Measurements from ENCODE around the gene SBNO2.
"Not testable (repeated sequence)": the region's sequence is repeated elsewhere in the genome, so short reads cannot be mapped to it uniquely, and the experiment has no call there.

Gene SBNO2

DNA sequence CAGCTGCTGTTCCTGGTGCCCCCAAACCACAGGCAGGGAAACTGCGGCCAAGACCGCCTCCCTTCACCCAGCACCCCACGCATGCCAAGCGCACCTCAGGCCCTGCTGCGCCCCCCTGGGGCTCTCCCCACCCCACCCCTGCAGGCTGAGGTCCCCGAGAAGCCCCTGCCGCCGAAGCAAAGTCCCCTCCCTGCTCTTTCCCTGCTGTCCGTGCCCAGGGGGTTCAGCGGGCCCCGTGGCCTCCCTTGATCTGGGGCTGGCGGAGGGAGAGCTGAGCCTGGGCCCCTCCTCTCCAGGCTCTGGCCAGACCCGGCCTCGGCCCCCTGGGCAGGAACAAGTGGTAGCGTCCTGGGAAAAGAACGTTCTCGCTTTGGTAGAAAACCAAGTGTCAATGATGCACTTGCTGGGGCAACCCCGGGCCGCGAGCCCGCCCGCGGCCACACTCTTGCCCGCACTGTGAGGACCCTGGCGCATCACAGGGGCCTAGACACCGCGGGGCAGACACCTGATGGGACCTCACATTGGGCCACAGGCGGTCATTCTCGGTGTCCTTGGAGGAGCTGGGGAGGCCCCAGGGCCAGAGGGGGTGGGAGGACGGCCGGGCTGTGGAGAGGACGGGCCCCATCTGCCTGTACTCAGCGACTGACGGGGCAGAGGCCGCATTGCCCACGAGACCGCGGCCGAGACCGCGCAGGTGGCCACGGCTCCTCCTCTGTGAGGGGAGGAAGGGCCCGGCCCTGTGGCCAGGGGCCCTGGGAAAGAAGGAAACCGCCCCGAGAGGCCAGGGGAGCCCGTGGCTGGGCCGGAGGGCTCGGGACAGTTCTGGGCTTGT, 41.3 kb downstream of the SBNO2 start:
- DNase-seq = no peak

- no peak for DNase-seq
Measured at GRCh38 chr19:1131718-1132551, 42.1 kb downstream of the SBNO2 start.

DNA sequence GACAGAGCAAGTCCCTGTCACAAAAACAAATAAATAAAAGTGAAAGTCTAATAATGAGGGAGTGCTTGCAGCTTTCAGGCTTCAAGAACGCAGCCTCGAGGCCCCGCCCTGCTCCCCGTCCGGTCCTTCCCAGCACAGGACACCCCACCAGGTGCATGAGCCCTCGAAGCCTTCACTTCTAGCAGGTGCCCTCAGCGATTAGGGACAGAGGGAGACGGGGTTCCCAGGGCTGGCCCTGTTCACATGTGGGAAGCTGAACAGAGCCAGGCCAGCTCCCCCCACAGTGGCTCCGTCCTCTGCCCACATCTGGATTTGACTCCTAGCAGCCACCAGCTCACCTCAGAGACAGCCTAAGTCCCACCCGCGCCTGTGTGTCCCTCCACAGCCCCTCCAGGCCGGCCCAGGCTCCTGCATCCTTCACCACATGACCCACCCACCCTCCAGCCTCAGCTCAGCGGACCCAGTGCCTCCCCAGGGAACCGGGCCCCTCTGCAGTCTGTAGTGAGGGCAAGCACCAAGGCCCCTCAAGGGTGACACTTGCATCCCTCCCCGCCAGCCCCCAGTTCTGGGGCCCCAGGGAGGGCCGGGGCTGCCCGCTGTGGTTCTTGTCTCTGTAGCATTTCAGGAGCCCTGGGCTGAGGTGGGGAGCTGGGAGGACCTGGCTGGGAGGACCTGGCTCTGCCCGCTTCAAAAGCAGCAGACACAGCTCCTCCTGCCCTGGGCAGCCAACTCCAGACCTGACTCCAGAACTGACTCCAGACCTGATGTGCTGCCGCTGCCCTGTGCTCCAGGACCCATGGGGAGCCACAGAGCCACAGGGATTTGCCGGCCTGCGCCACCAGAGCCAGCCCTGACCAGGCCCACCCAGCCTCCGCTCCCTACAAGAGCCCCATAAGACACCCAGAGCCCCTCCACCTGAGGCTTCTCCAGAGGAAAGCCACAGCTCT, 43.0 kb downstream of the SBNO2 start:
- no peak for DNase-seq

GRCh38 chr19:1129535-1129934, 44.5 kb downstream of the SBNO2 start:
- DNase-seq = no peak

DNA sequence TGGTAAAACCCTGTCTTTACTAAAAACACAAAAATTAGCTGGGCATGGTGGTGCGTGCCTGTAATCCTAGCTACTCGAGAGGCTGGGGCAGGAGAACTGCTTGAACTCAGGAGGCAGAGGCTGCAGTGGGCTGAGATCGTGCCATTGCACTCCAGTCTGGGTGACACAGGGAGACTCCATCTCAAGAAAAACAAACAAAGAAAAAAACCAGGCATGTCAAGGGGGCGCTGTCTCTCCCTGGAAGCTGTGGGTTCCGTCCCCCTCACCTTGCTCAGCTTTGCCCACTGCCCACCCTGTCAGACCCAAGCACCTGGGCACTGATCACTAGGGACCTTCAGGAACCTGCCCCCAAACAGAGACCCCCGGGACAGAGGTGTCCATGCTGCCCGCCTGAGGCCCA, 45.0 kb downstream of the SBNO2 start:
- not testable (repeated sequence) for DNase-seq

- DNase-seq = no peak
Measured at GRCh38 chr19:1128106-1128505, 46.0 kb downstream of the SBNO2 start.

GRCh38 chr19:1126984-1127760, 46.9 kb downstream of the SBNO2 start:
- DNase-seq = no peak

DNA sequence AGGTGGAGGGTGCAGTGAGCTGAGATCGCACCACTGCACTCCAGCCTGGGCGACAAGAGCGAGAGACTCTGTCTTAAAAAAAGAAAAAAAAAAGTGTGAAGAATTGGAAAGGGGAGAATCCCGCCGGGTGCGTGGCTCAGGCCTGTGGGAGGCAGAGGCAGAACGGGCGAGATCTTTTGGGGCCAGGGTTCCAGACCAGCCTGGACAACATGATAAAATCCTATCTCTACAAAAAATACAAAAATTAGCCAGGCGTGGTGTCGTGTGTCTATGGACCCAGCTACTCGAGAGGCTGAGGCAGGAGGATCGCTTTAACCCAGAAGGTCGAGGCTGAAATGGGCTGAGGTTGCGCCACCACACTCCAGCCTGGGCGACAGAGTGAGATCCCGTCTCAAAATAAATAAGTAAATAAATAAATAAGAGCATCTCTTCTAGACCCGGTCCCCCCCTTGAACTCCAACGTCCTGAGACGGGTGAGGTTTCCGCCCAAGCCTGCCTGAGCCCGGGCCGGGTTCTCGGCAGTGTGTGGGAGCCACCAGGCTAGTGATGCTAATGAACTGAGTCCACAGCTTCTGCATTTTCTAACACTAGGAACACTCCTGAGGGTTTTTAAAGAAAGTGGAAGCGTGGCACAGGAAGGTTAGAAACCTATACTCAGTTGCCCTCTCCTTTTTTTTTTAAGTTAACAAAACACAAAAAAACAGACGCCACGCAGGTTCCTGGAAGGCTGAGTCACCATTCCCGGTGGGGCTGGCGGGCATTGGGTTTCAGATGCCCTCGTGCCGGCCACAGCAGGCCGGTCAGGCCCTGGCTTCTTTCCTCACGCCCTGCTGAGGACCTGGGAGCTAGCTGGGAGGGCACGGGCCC, 48.2 kb downstream of the SBNO2 start:
- DNase-seq = no peak

DNA sequence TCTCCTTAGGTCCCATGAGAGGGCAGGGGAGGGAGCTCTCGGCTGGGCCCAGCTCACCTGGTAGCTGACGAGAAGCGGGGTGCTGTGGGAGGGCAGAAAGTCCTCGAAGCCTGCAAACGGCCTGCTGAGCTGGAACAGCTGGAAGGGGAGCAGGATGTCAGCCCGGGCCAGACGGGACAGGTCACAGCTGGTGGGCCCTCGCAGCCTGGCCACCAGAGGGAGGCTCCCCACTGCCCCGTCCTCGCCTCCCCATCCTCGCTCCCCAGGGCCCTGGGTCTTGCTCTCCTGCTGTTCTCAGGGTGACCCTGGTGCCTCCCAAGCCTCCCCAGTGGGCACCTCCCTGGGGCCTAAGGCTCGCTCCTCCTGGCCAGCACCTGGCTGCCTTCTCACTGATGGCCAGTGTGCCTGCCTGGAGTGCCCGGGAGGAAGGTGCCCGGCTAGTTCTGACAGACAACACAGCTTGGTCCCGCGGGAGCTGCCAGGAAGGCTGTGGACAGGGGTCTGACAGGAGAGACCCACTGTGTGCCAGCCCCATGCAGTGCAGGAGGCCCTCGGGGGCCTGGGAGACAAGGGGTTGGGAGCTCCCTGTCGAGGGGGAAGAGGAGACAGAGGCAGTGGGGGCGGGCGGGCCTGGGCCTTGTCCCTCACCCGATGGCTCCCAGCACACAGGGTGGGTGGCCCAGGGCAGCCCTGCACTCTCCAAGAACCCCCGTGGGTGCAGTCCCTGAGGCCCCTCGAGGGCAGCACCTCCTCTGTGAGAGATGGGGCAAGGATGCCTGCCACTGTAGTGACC, 50.0 kb downstream of the SBNO2 start:
- DNase-seq = no peak

GRCh38 chr19:1123381-1123780, 50.7 kb downstream of the SBNO2 start:
- no peak for DNase-seq

DNA sequence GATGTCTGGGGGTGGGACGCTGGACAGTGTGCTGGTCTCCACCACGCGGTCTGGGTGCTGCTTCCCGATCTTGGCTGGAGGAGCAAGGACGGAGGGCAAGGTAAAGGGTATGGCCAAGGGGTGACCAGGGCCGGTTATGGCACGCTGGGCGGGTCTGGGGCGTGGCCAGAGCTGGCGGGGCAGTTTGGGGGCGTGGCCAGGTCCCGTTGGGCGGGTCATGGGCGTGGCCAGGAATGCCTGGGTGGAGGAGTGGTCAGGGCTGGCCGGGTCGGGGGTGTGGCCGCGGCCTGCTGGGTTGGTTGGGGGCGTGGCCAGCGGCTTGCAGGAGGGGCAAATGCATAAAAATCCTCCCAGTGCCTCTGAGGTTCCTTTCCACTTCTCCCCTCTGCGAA, 51.1 kb downstream of the SBNO2 start:
- DNase-seq = no peak

DNA sequence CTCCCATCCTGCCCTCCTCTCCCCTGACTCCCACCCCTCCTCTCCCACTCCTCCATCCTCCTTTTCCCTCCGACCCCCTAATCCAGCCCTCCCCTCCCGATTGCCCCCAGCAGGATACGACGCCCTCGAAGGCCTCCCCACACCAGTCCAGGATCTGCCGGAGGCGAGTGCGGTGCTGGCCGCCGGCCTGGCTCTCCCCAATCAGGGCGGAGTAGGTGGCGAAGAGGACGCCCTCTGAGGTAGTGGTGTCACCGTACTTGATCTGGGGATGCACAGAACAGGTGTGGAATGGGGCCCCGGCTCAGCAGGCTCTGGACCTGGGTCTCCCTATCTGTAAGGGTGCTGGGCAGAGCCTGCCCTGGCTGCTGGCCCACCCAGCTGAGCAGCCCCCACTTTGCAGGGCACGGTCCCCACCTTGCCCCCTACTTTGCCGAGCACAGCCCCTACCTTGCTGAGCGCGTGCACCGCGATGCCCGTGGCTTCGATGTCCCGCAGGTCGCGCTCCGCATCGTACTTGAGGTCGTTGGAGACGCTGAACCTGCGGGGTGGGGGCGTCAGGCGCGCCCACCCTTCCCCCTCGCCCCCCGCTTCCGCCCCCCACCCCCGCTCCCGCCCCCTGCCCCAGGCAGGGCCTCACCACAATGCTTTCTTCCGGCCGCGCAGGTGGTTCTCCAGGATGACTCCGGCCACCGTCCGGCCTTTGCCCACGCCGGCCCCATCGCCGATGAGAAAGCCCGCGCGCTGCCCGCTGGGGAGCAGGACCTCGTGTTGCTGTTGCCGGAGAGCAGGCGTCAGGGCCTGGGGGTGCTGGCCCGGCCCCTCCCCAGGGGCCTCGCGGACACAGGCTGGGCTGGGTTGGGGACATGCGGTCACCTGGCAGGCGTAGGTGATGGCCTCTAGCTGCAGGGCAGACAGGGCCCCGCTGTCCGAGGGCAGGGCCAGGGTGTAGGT, 51.8 kb downstream of the SBNO2 start:
- no peak for DNase-seq

DNA sequence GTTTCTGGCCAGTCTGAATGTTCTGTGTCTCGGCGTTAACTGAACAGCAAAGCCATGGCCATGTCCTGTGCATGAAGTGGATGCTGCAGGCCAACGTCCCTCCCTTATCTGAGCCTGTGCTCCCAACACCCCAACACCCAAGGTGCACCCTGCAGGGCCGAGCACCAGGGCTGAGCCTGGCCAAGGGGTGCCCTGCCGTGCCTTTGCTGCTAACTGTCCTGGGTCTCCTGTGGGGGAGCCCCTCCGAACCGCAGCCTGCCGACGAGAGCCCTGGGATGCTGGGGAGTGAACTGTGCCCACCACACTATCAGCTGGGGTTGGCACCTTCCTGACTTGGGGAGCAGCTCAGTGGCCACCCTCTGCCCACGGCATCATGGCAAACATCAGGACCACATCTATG, 52.7 kb downstream of the SBNO2 start:
- no peak for DNase-seq

DNA sequence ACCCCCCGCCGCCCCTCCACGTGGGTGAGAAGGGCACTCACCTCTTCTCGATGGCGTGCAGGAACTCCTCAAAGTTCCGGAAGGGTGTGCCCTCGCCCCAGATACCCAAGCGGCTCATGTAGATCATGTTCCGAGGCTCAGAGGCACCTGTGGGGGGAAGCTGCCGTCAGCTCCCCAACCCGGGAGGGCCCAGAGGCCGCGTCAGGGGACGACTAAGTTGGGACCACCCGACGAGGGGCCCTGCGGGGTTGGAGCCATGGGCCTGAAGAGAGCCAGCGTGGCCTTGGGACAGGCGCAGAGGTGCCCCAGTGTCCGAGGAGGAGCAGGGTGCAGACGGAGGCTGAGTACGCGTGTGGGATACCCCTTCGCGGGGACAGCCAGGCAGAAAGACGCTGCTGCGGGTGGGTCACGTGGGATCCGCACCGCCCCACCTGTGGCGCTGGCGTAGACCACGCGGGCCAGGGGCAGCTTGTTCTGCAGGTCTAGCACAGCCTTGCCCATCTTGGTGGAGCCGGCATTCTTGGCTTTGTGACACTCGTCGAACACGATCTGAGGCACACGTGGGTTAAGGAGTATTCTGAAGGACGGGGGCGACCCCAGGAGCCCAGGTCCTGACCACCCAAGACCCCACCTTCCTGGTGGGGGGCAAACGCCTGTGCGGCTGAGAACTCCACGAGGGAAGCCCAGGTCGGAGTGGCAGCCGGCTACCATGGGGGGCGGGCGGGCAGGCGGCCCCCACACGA, 54.4 kb downstream of the SBNO2 start:
- no peak for DNase-seq

DNA sequence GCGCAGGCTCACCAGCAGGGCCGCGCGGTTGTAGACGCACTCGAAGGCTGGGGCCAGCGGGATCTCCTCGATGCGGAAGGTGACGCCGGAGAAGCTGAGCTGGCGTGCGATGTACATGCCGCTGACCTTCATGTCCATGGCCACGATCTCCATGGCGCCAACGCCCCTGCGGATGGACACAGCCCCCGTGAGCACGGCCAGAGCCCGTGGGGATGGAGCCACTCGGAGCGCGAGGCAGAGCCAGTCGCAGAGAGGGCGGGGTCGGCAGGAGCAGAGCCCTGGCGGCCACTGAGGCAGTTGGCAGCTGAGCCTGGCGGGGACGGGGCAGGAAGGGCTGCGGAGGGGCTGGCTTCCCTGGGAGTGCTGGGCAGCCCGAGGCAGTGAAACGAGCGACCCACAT, 55.1 kb downstream of the SBNO2 start:
- no peak for DNase-seq

GRCh38 chr19:1117654-1118053, 56.4 kb downstream of the SBNO2 start:
- no peak for DNase-seq

- DNase-seq = no peak
Measured at GRCh38 chr19:1116726-1117581, 57.1 kb downstream of the SBNO2 start.
